GM21447 (cell line): ENCODE results near the gene RASA3.
"Not testable (repeated sequence)": the region's sequence is repeated elsewhere in the genome, so short reads cannot be mapped to it uniquely, and the experiment has no call there.

ENCODE experiments used
- ATAC-seq: cut with Tn5 transposase; IDR thresholded peaks from one replicate; pipeline ENCODE4 v1.9.1; 2021; ENCODE audit not compliant: unreplicated experiment

Gene RASA3

DNA sequence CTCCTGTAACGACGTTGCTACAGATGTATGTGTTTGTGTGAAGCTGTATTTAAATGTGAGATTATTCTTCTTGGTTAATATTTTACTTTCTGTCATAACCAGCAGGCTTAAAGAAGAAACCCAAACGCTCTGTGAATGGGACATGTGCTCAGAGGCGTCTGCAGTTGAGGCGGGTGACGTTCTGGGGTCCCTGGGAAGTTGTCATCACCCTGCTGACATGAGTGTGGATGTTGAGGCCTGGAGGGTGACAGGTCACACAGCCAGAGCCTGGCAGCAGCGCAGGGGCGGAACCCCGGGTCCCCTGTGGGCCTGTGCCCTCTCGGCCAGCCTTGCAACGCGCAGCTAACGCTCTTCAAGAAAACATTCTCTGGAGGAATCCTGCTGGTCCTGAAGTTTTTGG lies 16.6 kb downstream of the RASA3 start:
- no peak for ATAC-seq

DNA sequence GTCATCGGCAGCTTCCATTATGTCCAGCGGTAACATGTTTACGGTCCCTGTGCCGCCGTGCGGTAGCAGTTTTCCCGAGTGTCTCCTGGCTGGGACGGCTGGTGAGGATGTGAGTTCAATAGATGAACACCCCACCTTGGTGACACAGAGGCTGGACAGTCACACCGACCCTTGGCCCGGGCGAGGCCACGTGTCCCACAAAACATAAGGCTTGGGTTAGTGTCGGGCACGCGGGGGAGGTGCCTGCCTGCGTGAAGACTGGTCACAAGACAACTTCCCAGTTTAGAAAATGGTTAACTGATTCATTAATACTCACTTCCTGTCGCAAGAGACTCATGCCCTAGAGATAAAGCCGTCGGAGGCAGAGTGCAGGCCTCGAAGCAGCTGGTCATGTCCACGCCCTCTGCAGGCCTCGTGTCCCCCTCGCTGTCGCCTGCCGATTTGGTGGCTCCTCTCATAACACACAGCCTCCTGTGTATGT lies 17.2 kb downstream of the RASA3 start:
- ATAC-seq, result no peak

DNA sequence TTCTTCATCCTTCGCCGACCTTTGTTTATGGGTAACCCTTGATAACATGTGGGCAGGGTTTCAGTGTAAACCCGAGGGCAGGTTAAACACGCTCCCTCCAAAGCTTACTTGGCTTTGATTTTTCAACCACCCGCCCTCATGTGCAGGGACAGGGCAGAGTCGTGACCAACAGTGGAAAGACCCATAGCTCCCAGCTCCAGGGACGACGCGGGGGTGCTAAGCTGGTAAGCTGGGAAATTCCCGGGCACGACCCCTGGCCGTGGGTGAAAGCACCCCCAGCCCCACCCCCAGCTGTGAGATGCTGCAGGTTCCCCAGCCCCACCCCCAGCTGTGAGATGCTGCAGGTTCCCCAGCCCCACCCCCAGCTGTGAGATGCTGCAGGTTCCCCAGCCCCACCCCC lies 17.8 kb downstream of the RASA3 start:
- ATAC-seq, result not testable (repeated sequence)

DNA sequence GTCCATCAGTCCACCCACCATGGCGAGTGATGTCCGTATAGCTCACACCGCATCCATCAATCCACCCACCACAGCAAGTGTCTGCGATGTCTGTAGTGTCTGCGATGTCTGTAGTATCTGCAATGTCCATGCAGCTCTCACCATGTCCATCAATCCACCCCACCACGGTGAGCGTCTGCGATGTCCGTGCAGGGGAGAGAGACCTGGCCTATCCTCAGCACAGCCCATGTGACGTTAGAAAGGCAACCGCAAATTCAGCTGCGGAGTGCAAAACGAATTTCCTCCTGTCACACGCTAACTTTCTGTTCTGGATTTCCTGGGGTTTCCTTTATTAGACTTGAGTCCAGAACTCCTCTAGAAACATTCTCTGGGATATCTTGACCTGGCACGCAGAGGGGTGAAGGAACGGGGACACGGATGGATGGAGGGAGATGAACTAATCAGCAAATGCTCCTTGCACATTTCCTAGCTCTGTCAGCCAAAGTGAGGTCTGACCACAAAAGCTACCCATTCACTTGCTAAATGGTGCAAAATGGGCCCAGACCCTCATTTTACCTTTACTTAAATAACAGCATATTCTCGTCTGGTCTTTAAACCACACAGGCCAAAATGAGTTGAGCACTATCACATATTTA lies 18.3 kb downstream of the RASA3 start:
- ATAC-seq, result no peak

DNA sequence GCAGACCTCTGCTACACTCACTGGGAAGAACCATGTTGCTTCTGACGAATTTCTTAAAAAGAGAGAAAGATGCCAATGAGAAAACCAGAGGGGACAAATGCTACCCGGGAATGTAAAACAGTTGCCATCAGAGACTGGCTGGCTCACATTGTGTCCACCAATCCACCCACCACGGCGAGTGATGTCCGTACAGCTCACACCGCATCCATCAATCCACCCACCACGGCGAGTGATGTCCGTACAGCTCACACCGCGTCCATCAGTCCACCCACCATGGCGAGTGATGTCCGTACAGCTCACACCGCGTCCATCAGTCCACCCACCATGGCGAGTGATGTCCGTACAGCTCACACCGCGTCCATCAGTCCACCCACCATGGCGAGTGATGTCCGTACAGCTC lies 19.0 kb downstream of the RASA3 start:
- not testable (repeated sequence) for ATAC-seq

DNA sequence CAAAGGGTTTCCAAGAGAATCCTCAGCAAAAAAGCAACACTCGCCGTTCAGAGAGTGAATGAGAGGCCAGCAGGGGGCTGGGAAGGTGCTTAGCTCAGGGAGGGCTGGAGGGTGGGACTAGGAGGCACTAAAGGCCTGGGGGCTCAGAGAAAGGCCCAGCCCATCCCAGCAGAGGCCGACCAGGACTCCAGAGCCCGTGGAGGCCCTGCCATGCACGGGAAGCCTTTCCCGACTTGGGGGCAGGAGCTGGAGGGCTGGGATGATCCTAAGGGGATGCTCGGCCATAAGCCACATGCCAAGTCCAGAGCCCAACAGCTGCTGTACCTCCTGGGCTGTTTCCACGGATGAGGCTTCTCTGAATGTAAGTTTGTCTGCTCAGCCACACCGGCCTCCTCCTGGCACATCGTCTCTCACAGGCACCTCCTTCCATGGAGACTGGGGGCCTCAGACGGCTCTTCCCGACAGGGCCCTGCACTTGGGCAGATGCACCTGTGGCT lies 19.5 kb downstream of the RASA3 start:
- ATAC-seq, result no peak

DNA sequence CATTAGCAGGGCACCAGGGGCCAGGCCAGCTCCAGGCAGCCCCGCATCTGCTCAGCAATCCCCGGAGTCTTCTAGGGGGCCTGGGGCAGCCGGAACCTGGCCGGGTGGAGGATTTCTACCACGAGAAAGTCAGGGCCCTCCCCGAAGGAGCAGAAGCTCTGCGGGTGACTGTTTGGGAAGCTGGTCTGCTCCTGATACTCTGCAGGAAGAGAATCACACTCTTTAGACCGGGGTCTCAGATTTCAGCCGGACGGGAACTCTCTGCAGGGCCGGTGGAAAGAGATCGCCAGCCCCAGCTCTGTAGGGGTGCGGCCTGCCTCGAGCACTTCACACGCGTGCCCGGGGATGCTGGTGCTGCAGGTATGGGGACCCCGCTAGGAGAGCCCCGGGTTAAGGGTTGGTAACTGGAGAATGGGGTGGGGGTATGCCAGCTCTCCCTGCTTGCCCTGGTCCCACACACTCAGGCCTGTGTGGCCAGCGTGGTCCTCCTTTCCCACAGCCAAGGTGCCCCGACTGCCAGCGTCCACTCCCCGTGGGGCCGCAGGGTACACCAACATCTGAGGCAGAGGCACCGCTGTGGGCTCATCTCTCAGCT lies 20.1 kb downstream of the RASA3 start:
- ATAC-seq, result no peak

DNA sequence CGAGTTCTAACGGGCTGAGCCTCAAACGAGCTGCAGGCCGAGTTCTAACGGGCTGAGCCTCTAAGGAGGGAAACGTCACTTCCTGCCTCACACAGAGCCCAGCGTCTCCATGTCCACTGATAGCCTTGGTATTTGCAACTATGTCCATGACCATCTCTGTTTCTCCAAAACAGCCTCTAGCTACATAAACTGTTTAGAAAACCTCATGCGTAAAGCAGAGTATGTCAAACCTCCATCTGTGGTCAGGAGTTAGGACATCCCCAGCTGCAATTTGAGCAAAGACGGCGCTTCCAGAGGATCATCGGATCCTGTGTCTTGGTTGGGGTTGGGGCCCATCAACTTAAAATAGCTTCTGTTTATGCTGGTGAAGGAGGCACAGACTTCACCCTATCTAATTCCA lies 20.8 kb downstream of the RASA3 start:
- ATAC-seq, result no peak

DNA sequence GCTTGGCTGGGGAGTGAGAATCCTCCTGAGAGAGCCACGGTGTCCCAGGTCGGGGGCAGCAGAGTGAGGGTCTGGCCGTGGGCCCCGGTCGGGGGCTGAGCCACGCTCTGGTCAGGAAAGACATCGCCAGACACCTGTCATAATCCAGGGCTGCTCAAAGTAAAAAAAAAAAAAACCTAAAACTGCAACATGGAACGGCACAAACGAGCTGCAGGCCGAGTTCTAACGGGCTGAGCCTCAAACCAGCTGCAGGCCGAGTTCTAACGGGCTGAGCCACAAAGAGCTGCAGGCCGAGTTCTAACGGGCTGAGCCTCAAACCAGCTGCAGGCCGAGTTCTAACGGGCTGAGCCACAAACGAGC lies 21.6 kb downstream of the RASA3 start:
- not testable (repeated sequence) for ATAC-seq

DNA sequence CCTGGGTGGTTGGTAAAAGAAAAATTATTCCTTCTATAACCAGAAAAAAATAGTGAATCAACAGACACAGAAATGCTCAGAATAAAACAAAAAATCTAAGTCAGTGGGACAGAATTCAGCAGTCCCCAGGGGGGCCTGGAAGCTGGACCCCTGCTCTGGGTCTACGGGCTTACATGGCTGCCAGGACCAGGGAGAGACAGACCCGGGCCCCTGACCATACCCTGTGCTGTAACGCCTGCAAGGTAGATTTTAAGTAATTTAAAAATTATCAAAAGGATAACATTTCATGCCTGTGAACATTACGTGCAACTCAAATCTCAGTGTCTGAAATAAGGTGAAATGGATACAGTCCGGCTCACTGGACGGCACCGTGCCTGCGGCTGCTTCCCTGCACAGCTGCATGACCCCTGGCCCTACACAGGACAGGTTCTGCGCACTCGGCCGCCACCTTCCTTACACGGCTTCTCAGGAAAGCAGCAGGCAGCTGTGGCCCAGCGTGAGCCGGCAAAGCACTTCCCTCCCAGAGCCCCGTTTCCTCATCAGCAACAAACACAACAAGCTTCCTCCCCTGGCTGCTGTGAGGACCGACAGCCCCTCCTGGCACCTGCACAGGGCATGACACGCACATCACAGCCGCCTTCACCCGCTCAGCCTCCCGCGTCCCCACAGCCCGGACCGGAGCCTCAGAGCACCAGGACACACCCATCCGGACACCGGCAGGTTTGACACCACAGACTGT lies 22.2 kb downstream of the RASA3 start:
- ATAC-seq, result peak; percentile 77

DNA sequence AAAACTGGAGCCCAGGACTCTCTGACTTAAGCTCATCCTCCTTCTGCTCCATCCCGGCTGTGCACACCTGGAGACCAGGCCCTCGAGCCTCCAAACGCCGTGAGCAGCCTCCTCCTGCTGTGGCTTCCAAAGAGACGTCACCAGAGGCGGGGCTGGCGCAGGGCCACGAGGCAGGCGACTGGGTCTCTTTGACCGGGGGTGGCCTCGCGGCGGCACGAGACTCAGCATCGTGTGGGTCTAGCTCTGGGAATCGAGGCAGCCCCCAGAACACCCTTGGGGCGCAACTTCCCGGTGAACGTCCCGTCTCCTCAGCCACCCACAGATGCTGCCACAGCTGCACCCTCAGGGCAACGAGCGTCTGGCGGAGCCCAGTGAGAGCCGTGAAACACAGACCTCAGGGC lies 22.8 kb downstream of the RASA3 start:
- no peak for ATAC-seq

DNA sequence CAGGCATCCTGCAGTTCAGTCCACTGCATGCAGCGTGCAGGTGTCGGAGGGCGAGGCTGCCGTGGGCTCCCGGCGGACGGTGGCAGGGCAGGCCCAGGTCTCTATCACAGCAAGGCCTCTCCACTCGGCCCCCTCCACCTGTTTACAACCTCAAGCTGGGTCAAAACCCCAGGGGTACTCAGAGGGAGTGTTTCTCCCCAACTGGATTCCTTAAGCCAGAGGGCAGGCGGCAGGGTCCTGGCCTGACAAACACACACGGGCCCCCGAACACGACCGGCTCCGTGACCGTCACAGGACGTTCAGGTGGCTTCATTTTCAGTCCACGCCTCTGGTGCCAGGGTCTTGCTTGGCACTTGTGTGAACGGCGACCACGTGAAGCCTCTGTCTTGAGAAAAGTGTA lies 23.5 kb downstream of the RASA3 start:
- ATAC-seq, result no peak

DNA sequence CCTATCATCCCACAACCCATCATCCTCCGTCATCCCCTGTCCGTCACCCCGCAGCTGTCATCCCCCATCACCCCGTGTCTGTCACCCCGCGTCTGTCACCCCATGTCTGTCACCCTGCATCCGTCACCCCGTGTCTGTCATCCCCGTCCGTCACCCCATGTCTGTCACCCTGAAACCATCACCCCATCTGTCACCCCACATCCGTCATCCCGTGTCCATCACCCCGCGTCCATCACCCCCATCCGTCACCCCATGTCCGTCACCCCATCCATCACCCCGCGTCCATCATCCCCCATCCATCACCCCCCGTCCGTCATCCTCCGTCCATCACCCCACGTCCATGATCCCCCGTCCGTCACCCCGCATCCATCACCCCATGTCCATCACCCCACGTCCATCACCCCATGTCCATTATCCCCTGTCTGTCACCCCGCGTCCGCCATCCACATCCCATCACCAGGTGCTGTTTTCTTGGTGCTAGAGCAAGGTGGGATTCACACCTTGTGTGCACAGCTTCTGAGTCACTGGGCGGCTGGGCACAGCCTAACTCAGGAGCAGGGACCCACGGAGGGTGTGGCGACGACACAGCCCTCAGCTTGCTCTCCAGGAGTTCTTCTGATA lies 24.2 kb downstream of the RASA3 start:
- no peak for ATAC-seq

DNA sequence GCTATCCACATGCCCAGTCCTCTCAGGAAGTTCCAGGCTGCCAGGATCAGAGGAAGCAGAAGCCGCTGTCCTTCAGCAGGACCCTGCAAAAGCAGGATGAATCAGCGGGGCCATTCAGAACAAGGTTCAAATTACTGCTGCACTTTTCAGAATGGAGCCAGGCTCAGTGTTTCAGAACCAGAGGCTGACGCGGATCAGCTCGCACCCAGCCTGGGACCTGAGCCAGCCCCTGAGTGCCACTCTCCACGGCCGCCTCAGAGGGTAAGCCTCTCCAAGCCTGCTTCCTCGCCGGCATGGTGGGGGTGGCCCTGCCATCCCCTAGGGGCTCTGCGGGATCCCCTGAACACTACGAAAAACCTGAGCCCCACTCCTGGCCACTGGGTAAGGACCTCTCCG lies 24.7 kb downstream of the RASA3 start:
- ATAC-seq, result no peak

DNA sequence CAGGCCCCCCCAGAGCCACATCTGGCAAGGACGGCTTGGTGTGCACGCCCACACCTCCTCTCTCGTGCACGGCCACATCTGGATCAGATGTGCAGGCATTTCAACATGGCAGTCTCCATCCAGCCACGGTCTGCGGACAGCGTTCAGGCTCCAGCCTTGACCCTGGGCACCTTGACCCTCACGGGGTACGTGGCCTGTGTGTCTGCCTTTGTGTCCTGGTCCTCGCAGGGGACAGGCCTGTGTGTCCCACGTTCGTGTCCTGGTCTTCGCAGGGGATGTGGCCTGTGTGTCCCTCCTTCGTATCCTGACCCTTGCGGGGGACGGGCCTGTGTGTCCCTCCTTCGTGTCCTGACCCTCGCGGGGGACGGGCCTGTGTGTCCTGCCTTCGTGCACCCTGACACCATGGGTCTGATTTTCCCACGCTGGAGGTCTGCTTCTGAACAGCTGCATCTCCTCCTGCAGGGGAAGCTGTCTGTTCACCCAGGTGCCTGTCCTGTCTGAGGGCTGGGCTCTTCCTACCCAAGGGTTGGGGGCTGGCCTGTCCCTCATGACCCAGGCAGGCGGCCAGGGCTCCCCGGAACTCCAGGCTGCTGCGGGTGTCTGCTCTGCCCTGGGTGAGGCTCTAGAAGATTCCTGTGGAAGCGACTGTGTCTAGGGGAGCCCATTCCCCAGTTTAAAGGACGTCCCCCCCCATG lies 25.3 kb downstream of the RASA3 start:
- no peak for ATAC-seq

DNA sequence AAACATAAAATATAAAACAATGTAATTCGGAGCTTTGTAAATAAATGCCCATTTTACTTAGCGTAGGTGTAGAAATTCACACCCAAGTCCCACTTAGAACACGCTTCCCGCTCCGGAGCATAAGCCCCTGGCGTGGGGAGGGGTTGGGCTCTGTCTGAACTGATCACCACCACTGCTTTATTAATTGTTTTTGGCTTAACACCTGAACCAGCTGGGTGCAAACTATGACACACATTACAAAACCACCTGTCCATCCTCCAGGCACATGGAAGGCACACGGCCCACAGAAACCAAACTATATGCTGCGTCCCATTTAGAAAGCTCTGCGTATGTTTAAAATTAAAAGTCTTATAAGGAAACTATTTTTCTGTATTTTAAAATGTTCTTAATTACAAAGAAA lies 25.9 kb downstream of the RASA3 start:
- no peak for ATAC-seq

DNA sequence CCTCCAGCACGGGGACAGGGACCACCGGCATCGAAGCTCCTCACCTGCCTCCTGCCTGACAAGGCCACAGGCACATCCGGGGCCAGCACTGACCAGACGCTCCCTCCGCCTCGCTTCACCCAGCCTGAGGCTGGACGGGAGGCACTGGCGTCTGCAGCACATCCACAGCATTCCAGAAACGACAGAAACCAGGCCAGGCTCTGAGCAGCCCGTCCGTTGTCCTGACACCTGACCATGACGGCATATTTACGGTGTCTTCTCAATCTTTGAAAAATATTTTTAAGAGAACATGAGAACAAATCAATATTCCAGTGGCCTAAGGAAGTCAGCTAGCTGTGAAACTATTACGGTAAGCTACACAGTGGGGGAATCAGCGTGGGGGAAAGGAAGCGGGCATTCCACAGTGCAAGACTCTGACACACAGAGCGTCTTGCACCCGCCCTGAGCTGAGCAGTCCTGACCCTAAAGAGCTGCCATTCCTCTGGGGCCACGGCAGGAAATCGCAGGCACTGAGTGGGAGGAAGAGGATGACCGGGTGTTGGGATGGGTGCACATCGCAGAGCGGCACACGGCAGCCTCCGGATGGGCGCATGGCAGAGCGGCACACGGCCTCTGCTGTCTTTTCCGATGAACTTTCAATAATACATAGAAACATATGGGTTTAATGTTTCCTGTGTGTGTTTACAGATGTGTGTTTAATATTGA lies 26.8 kb downstream of the RASA3 start:
- ATAC-seq, result no peak

DNA sequence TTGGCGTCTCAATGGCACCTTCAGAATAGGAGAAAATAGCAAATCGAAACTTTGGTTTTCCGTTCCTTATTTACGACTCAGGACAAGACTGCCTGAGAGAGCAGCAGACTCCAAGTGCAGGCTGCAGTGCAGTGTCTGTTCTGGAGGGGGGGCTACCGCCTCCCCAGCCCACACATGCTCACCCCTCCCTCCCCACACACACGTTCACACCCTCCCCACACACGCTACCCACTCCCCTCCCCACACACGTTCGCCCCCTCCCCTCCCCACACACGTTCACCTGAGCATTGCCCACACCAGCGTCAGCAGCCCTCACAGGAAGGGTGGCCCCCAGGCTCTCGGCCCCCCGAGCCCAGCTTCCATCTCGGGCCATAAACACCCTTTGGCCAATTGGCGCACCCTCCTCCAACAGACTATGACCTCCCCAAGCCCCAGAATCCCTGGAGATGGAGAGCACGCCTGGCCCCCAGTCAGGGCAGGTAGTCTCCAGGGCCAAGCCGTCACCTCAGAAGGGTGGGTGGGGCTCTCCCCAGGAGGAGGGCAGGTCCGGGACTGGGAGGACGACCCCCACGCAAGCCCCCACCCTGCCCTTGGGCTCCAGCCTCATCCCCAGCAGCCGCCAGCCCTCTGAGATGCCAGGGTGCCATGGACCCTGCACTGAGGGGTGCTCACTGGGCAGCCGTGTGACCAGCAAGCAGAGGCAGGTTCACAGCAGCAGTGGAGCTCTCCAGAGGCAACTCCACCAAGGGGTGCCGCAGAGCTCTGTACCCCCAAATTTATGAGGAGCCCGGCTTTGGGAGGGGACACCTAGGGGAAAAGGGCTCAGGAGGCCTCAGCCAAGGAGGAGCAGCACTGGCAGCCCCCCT lies 27.5 kb downstream of the RASA3 start:
- no peak for ATAC-seq

DNA sequence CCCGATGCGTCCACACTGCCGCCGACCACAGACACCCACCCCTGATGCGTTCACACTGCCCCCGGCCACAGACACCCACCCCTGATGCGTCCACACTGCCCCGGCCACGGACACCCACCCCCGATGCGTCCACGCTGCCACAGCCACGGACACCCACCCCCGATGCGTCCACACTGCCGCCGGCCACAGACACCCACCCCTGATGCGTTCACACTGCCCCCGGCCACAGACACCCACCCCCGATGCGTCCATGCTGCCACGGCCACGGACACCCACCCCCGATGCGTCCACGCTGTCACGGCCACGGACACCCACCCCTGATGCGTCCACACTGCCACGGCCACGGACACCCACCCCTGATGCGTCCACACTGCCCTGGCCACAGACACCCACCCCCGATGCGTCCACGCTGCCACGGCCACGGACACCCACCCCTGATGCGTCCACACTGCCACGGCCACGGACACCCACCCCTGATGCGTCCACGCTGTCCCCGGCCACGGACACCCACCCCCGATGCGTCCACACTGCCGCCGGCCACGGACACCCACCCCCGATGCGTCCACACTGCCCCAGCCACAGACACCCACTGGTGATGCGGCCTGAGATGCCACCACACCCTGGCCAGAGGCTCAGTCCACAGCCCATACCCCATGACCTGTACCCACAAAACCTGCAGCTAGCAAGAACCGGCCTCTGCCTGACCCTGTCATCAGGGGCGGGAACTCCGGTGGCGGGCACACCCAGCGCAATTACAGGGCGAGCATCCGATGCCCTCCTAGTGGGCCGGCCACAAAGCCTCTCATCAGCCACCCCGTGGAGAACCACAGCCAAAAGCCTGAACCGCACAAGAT lies 28.4 kb downstream of the RASA3 start:
- ATAC-seq, result no peak
